ENCODE measurements around the gene CLCN1. TPM values are rescaled to one million over a fixed set of nuclear protein-coding genes. Genes with fewer than 3 reads are reported as not detected.
A peak's percentile ranks its signal among the peaks of the same experiment; 100 is the strongest.

The CLCN1 gene
- total RNA-seq, 1 experiment from 2014 or later: 0.13 TPM

DNA sequence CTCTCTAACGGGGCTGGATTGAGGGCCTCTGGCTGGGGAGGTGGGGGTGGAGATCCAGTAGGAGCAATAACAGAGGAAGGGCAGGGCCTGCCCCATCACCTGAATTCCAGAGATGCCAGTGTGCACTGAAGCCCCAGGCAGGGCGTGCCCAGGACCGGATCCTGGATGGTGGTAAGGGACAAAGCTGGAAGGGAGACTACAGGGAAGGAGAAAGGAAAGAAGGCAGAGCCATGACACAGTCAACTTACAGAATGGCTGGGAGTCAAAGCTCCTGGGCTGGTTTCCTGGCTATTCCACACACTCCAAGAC lies 30.5 kb upstream of the CLCN1 start:
- H3K27ac Mint-ChIP-seq: no peak overlapping the region

More for the DNA sequence above, 30.5 kb upstream of the CLCN1 start:
- Histone ChIP-seq H2BK120ac (ENCODE audit: low read depth, low read length, poor library complexity, severe bottlenecking) (no peak overlapping the region), H3K27me3 (ENCODE audit: insufficient read depth, low read length) (peaks cover 10% of the 10 kb centered on the region; the same call in 1 of the 2 replicates), H3K79me1 (ENCODE audit: insufficient read depth, low read depth, low read length, poor library complexity, severe bottlenecking) (no peaks in the 10 kb centered on the region), H3T11ph (ENCODE audit: low read length) (no peak overlapping the region), H2AK5ac (ENCODE audit: insufficient read length, low read length) (no peak overlapping the region), H3K4ac (ENCODE audit: low read depth, low read length) (no peak overlapping the region), H3K9ac (ENCODE audit: extremely low read depth, insufficient read length, low read length) (no peak overlapping the region), H4K5ac (ENCODE audit: insufficient read length, low read depth, low read length) (no peak overlapping the region), H3K27ac (ENCODE audit: insufficient read length, low read depth, low read length) (no peak overlapping the region), H2BK15ac (ENCODE audit: low read depth, low read length) (no peak overlapping the region), H2AFZ (ENCODE audit: low read length) (no peak overlapping the region), H4K8ac (replicated peaks; ENCODE audit: insufficient read length, low read depth, low read length) (no peak overlapping the region), H4K91ac (ENCODE audit: insufficient read length, low read depth, low read length) (no peak overlapping the region), H3K14ac (ENCODE audit: insufficient read depth, low read length) (no peak overlapping the region), H2BK5ac (ENCODE audit: insufficient read length, low read length) (no peak overlapping the region), H3K23ac (ENCODE audit: insufficient read length, low read depth, low read length) (no peak overlapping the region), H3K18ac (ENCODE audit: insufficient read length, low read depth, low read length) (no peak overlapping the region), H2BK20ac (ENCODE audit: low read depth, low read length, poor library complexity, severe bottlenecking) (no peak overlapping the region), H4K20me1 (ENCODE audit: control insufficient read depth, insufficient read depth, insufficient read length) (no peaks in the 10 kb centered on the region), H3K4me1 (ENCODE audit: insufficient read depth, low read length) (peaks cover 9% of the 10 kb centered on the region; the same call in 1 of the 2 replicates), H2BK12ac (ENCODE audit: insufficient read length, low read depth, low read length) (no peak overlapping the region), H3K79me2 (ENCODE audit: insufficient read depth, low read length) (peaks cover 12% of the 10 kb centered on the region; the same call in 1 of the 2 replicates), H3K56ac (ENCODE audit: insufficient read length, low read depth, low read length) (no peak overlapping the region), H3K9me3 (ENCODE audit: control insufficient read depth, low read depth, low read length) (peaks cover 10% of the 10 kb centered on the region), H3K4me2 (ENCODE audit: insufficient read depth, insufficient read length, low read length) (peak overlapping the region; percentile 61), H3K23me2 (ENCODE audit: insufficient read length, low read depth, low read length, poor library complexity, severe bottlenecking) (peaks cover 10% of the 10 kb centered on the region)
- peaks cover 39 to 45% of the 10 kb centered on the region in 2 experiments for H3K4me1 Mint-ChIP-seq
- H3K9me3 Mint-ChIP-seq: peaks cover 12 to 14% of the 10 kb centered on the region in 2 experiments
- peak overlapping the region; percentile 46 to 68; a peak in 4 of 5 replicates for H3K4me3 Mint-ChIP-seq
- peak; percentile 48 for DNase-seq
- H3K36me3 Mint-ChIP-seq (ENCODE audit: insufficient read depth in 1 of 3, low read depth in 3 of 3): peaks cover 16 to 24% (median 17%) of the 10 kb centered on the region in 3 experiments
- H3K27me3 Mint-ChIP-seq (ENCODE audit: low read depth): peaks cover 44% of the 10 kb centered on the region
- WGBS (ENCODE audit: extremely low coverage, insufficient read length, low lambda C conversion rate): no CpG with 5 or more reads among the region's 3 CpGs
- TF ChIP-seq CTCF (conservative IDR thresholded peaks at IDR 0.05): no peak
